Dedifferentiated amniotic fluid mesenchymal stem cell (primary cell): ENCODE results near the gene TRMT61B.

Source experiments
- DNase-seq: peaks from one replicate; pipeline ENCODE4 v3.0.0-alpha.2; 2016; ENCODE audit errors: extremely low spot score

TRMT61B gene

GRCh38 chr2:28855977-28856376 is 14.1 kb downstream of the TRMT61B start:
- no peak for DNase-seq

GRCh38 chr2:28855193-28855592 is 14.9 kb downstream of the TRMT61B start:
- no peak for DNase-seq

GRCh38 chr2:28842042-28842441 is 28.1 kb downstream of the TRMT61B start:
- no peak for DNase-seq

- no peak for DNase-seq
Observed at GRCh38 chr2:28838971-28839370, 31.1 kb downstream of the TRMT61B start.

- no peak for DNase-seq
Observed at GRCh38 chr2:28835781-28836180, 34.3 kb downstream of the TRMT61B start.

- no peak for DNase-seq
Observed at GRCh38 chr2:28833740-28834470, 36.2 kb downstream of the TRMT61B start.

- no peak for DNase-seq
Observed at GRCh38 chr2:28828382-28828781, 41.7 kb downstream of the TRMT61B start.

GRCh38 chr2:28824870-28825269 is 45.2 kb downstream of the TRMT61B start:
- DNase-seq = no peak

GRCh38 chr2:28824207-28824606 is 45.9 kb downstream of the TRMT61B start:
- no peak for DNase-seq

- DNase-seq = no peak
Observed at GRCh38 chr2:28822036-28822435, 48.1 kb downstream of the TRMT61B start.

GRCh38 chr2:28821295-28821958 is 48.7 kb downstream of the TRMT61B start:
- peak; percentile 59 for DNase-seq

- DNase-seq = no peak
Observed at GRCh38 chr2:28818053-28818452, 52.1 kb downstream of the TRMT61B start.

GRCh38 chr2:28810384-28811285 is 59.5 kb downstream of the TRMT61B start, which contains the start of gene SPDYA:
Gene SPDYA, plus strand, starts transcription at chr2:28810834. Its CDS starts 5,181 bp downstream, at chr2:28816015.
- DNase-seq = no peak

GRCh38 chr2:28809927-28810326 is 60.2 kb downstream of the TRMT61B start:
- DNase-seq = no peak

GRCh38 chr2:28802975-28803429 is 67.1 kb downstream of the TRMT61B start:
- DNase-seq = peak; percentile 17

GRCh38 chr2:28801726-28802125 is 68.4 kb downstream of the TRMT61B start:
- no peak for DNase-seq
